Right cardiac atrium (tissue), 5 donors: ENCODE data around the gene SH3PXD2A. TPM values are rescaled to one million over a fixed set of nuclear protein-coding genes. Genes with fewer than 3 reads are reported as not detected.
A peak's percentile ranks its signal among the peaks of the same experiment; 100 is the strongest.

Source experiments
- ATAC-seq, 2 donors: fragments of 200-7000 bp; cut with Tn5 transposase; one replicate each; pipeline versions ENCODE4 v1.8.0 to v1.9.1; 2020; ENCODE audit warnings: moderate library complexity in 2 of 2, mild to moderate bottlenecking in 1 of 2
- DNase-seq, 3 donors: peaks; one replicate each; pipeline ENCODE4 v3.0.0-alpha.2; 2020
- H3K27ac ChIP-seq: one replicate; pipeline ENCODE4 v1.5.1; 2013; ENCODE audit warnings: mild to moderate bottlenecking, low read length, control low read depth, moderate library complexity
- H3K27me3 ChIP-seq: one replicate; pipeline ENCODE4 v1.6.1; 2013; ENCODE audit not compliant: control insufficient read depth, insufficient read depth
- H3K4me1 ChIP-seq: one replicate; pipeline ENCODE4 v1.6.1; 2013; ENCODE audit warnings: low read length; ENCODE audit not compliant: control insufficient read depth, insufficient read depth
- H3K4me3 ChIP-seq: one replicate; pipeline ENCODE4 v1.5.1; 2013; ENCODE audit warnings: low read length, control low read depth
- H3K9me3 ChIP-seq: one replicate; pipeline ENCODE4 v1.6.1; 2013; ENCODE audit warnings: low read length; ENCODE audit not compliant: control insufficient read depth
- WGBS: extraction: QIAGEN DNeasy Blood & Tissue Kit; methylation state at CpG from one replicate; pipeline ENCODE4 v1.1.7; 2013; 5-methylcytosine and 5-hydroxymethylcytosine counted together
- intact Hi-C, 4 donors: fragments of 100-400 bp; cut with DNase I; formaldehyde crosslinking; loops; one replicate each; pipeline versions ENCODE4 v1.11.0 to v1.14.0; 2022 to 2023
- polyA plus RNA-seq: library from polyadenylated mRNA; stranded (reverse); fragments of 200-250 nt; gene quantifications from one replicate; pipeline ENCODE4 v1.2.3, GENCODE V29; 2013
- total RNA-seq, 4 donors: library from RNA; stranded (reverse); fragmentation: NEBNext Ultra II Directional; extraction: Animal tissue kit (Norgen Biotek cat#: 25700); gene quantifications; one replicate each; pipeline ENCODE4 v1.2.1, GENCODE V29; 2021
- donor health status: healthy with polysubstance abuse.
- donor health status: DM: no; HTN: yes; CAD: no.
- donor health status: DM: no; HTN: no; CAD: no.
- donor health status: DM: no; HTN: yes; CAD: no; lungs with severe emphysema.
- donor health status: DM: yes; HTN: yes; CAD: no.

SH3PXD2A gene
- total and polyA plus RNA-seq, 5 donors: 13.5 to 31.7 (median 30.9) TPM

GRCh38 chr10:103839872-103840739, 15.3 kb downstream of the SH3PXD2A start:
- Histone ChIP-seq H3K27ac (peak overlapping the region; percentile 71), H3K4me1 (peaks cover 37% of the 10 kb centered on the region), H3K4me3 (no peak overlapping the region), H3K27me3 (no peaks in the 10 kb centered on the region), H3K9me3 (no peaks in the 10 kb centered on the region)
- peak; percentile 29 for ATAC-seq
- intact Hi-C loops: no loop called here
- WGBS: 55% methylated on average over 18 of the region's 18 CpGs
- peak; percentile 52 to 86 (median 77) for DNase-seq

- no peak for DNase-seq
- H3K4me1 ChIP-seq: peaks cover 34% of the 10 kb centered on the region
- no peaks in the 10 kb centered on the region for H3K9me3 ChIP-seq
- no peak overlapping the region for H3K4me3 ChIP-seq
- H3K27me3 ChIP-seq: no peaks in the 10 kb centered on the region
- intact Hi-C loops: no loop called here
- WGBS: 58% methylated on average over 9 of the region's 9 CpGs
- peak overlapping the region; percentile 71 for H3K27ac ChIP-seq
- ATAC-seq: no peak
Observed at GRCh38 chr10:103839519-103839871, 15.9 kb downstream of the SH3PXD2A start.

GRCh38 chr10:103838862-103839518, 16.4 kb downstream of the SH3PXD2A start:
- no peak for ATAC-seq
- H3K27ac ChIP-seq: no peak overlapping the region
- H3K4me3 ChIP-seq: no peak overlapping the region
- WGBS: 51% methylated on average over 13 of the region's 13 CpGs
- H3K9me3 ChIP-seq: no peaks in the 10 kb centered on the region
- DNase-seq: no peak
- intact Hi-C loops: no loop called here
- H3K4me1 ChIP-seq: peaks cover 30% of the 10 kb centered on the region
- H3K27me3 ChIP-seq: no peaks in the 10 kb centered on the region

- Histone ChIP-seq H3K27me3 (no peaks in the 10 kb centered on the region), H3K27ac (no peak overlapping the region), H3K4me1 (peaks cover 21% of the 10 kb centered on the region), H3K4me3 (no peak overlapping the region), H3K9me3 (no peaks in the 10 kb centered on the region)
- DNase-seq (no peak), ATAC-seq (no peak)
- 73% methylated on average over 4 of the region's 4 CpGs for WGBS
- intact Hi-C loops: no loop called here
Observed at GRCh38 chr10:103838070-103838395, 17.3 kb downstream of the SH3PXD2A start.

GRCh38 chr10:103837370-103838069, 17.9 kb downstream of the SH3PXD2A start:
- no peaks in the 10 kb centered on the region for H3K9me3 ChIP-seq
- WGBS: 74% methylated on average over 10 of the region's 10 CpGs
- intact Hi-C loops: no loop called here
- H3K4me3 ChIP-seq: no peak overlapping the region
- H3K4me1 ChIP-seq: peaks cover 21% of the 10 kb centered on the region
- H3K27me3 ChIP-seq: no peaks in the 10 kb centered on the region
- no peak for DNase-seq
- no peak for ATAC-seq
- H3K27ac ChIP-seq: no peak overlapping the region

- Histone ChIP-seq H3K4me3 (no peak overlapping the region), H3K27ac (no peak overlapping the region), H3K27me3 (no peaks in the 10 kb centered on the region), H3K9me3 (no peaks in the 10 kb centered on the region), H3K4me1 (peaks cover 21% of the 10 kb centered on the region)
- ATAC-seq (no peak), DNase-seq (no peak)
- intact Hi-C loops: no loop called here
- WGBS: 63% methylated on average over 9 of the region's 9 CpGs
Observed at GRCh38 chr10:103836861-103837260, 18.5 kb downstream of the SH3PXD2A start.

- no peaks in the 10 kb centered on the region for H3K9me3 ChIP-seq
- intact Hi-C loops: no loop called here
- H3K27ac ChIP-seq: no peak overlapping the region
- no peak for DNase-seq
- H3K4me1 ChIP-seq: peaks cover 18% of the 10 kb centered on the region
- ATAC-seq: no peak
- H3K4me3 ChIP-seq: no peak overlapping the region
- no peaks in the 10 kb centered on the region for H3K27me3 ChIP-seq
- 80% methylated on average over 1 of the region's 1 CpG for WGBS
Observed at GRCh38 chr10:103836273-103836672, 19.1 kb downstream of the SH3PXD2A start.

GRCh38 chr10:103835096-103836050, 20.0 kb downstream of the SH3PXD2A start:
- H3K27ac ChIP-seq: peak overlapping the region; percentile 22
- intact Hi-C loops: no loop called here
- peaks cover 19% of the 10 kb centered on the region for H3K4me1 ChIP-seq
- H3K9me3 ChIP-seq: no peaks in the 10 kb centered on the region
- no peak overlapping the region for H3K4me3 ChIP-seq
- ATAC-seq (peak; percentile 77 to 79), DNase-seq (peak; percentile 88 to 93 (median 90))
- 44% methylated on average over 20 of the region's 20 CpGs for WGBS
- H3K27me3 ChIP-seq: no peaks in the 10 kb centered on the region

- 49% methylated on average over 5 of the region's 5 CpGs for WGBS
- peaks cover 15% of the 10 kb centered on the region for H3K4me1 ChIP-seq
- H3K27me3 ChIP-seq: no peaks in the 10 kb centered on the region
- intact Hi-C loops: no loop called here
- no peak overlapping the region for H3K4me3 ChIP-seq
- H3K9me3 ChIP-seq: no peaks in the 10 kb centered on the region
- ATAC-seq: peak; percentile 1 to 3
- DNase-seq: no peak
- peak overlapping the region; percentile 32 for H3K27ac ChIP-seq
Observed at GRCh38 chr10:103834436-103835095, 20.8 kb downstream of the SH3PXD2A start.

- peak overlapping the region; percentile 32 for H3K27ac ChIP-seq
- peak; percentile 76 to 86 (median 84) for DNase-seq
Observed at GRCh38 chr10:103833731-103834365, 21.5 kb downstream of the SH3PXD2A start.

More at GRCh38 chr10:103833731-103834365, 21.5 kb downstream of the SH3PXD2A start:
- Histone ChIP-seq H3K4me1 (peaks cover 10% of the 10 kb centered on the region), H3K27me3 (no peaks in the 10 kb centered on the region), H3K4me3 (no peak overlapping the region), H3K9me3 (no peaks in the 10 kb centered on the region)
- ATAC-seq: peak; percentile 67 to 69
- WGBS: 34% methylated on average over 5 of the region's 5 CpGs
- intact Hi-C loops: no loop called here
